ENCODE measurements around the gene COL13A1.

- TF ChIP-seq TARDBP (IDR thresholded peaks at IDR 0.05) (no peak), BHLHE40 (IDR thresholded peaks at IDR 0.05; ENCODE audit: borderline replicate concordance) (no peak)
Measured at GRCh38 chr10:69854511-69855345, 53.0 kb downstream of the COL13A1 start.

All from HEK293T (cell line).